Panc1 (cell line): Measurements from ENCODE around the gene MOSMO.

Source experiments
- CTCF ChIP-seq: fragments of 450-650 bp; IDR thresholded peaks from 2 replicates; pipeline ENCODE4 v1.5.1; 2017; ENCODE audit warnings: mild to moderate bottlenecking
- POLR2AphosphoS5 ChIP-seq: IDR thresholded peaks from 2 replicates; pipeline ENCODE4 v1.6.1; 2012; ENCODE audit warnings: mild to moderate bottlenecking, low read depth, low read length, moderate library complexity

GRCh38 chr16:22132801-22133200 is 124.9 kb downstream of the MOSMO start:
- TF ChIP-seq CTCF (no peak), POLR2AphosphoS5 (no peak)
